ENCODE results near the gene UBE4B.
"Not testable (repeated sequence)": the region's sequence is repeated elsewhere in the genome, so short reads cannot be mapped to it uniquely, and the experiment has no call there.

UBE4B gene

DNA sequence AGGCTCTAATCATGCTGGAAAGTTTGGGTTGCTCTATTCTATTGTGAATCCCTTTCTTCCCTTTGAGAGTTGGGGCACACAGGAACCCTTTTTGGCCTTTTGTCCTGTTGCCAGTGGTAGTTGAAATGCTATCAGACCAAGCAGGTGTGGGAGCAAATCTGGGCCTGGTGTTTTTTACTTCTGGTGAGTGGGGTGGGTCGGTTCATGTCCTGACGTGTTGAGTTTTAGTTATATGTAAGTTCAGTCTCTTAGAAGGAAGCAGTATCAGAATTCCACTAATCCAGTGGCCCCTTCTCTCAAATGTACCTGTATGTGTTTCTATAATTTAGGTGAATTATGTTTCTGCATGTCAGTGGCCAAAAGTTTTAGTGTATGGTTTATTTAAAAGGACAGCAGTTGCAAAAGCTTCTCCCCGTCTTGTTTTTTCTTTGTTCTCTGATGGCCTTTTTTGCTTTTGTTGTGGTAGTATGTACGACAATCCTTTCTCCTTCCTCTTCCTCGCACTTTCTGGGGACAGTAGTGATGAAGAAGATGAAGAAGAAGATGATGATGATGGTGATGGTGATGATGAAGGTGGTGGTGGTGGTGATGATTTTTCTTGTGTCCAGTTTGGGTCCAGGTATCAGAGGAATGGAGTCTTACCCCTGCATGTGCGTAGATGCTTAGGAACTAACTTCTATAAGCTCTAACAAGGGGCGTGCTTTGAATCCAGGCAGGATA is 74.2 kb downstream of the UBE4B start:
- no peak for DNase-seq (ENCODE audit: low read depth)
- TF ChIP-seq, protein P1, sequence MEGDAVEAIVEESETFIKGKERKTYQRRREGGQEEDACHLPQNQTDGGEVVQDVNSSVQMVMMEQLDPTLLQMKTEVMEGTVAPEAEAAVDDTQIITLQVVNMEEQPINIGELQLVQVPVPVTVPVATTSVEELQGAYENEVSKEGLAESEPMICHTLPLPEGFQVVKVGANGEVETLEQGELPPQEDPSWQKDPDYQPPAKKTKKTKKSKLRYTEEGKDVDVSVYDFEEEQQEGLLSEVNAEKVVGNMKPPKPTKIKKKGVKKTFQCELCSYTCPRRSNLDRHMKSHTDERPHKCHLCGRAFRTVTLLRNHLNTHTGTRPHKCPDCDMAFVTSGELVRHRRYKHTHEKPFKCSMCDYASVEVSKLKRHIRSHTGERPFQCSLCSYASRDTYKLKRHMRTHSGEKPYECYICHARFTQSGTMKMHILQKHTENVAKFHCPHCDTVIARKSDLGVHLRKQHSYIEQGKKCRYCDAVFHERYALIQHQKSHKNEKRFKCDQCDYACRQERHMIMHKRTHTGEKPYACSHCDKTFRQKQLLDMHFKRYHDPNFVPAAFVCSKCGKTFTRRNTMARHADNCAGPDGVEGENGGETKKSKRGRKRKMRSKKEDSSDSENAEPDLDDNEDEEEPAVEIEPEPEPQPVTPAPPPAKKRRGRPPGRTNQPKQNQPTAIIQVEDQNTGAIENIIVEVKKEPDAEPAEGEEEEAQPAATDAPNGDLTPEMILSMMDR (conservative IDR thresholded peaks at IDR 0.05; ENCODE audit: control insufficient read depth, insufficient read depth, low read depth, low read length) = no peak
- H3K4me3 ChIP-seq (ENCODE audit: control insufficient read depth, low read depth, low read length) = no peak overlapping the region

GRCh38 chr1:10107476-10107847 is 74.7 kb downstream of the UBE4B start:
- H3K4me3 ChIP-seq (ENCODE audit: control insufficient read depth, low read depth, low read length); DNase-seq (ENCODE audit: low read depth): not testable (repeated sequence)

DNA sequence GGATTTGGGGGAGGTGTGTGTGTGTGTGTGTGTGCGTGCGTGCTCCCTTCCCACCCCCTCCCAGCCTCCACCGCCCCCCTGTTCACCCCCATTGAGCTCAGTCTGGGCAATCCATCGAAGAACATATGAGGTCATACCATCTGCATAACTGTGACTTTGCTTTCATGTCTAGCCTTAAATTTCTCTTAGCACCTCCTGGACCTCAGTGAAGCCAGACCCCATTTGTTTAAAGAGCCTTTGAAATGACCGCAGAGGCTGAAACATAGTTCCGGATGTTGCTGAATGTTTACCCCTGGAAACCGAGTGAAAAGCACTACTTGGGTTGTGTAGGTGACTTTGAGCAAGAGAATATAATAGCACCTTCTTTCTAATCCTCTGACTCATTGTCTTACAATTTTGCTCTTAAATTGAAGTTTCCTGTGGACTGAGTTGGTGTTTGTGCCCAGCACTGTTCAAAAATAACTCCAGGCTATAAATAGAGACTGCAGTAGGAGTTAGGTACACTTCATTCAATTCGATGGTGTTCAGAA is 75.4 kb downstream of the UBE4B start:
- peak; percentile 43 for DNase-seq (ENCODE audit: low read depth)
- TF ChIP-seq, protein P1 (conservative IDR thresholded peaks at IDR 0.05; ENCODE audit: control insufficient read depth, insufficient read depth, low read depth, low read length) = no peak
- no peak overlapping the region for H3K4me3 ChIP-seq (ENCODE audit: control insufficient read depth, low read depth, low read length)

DNA sequence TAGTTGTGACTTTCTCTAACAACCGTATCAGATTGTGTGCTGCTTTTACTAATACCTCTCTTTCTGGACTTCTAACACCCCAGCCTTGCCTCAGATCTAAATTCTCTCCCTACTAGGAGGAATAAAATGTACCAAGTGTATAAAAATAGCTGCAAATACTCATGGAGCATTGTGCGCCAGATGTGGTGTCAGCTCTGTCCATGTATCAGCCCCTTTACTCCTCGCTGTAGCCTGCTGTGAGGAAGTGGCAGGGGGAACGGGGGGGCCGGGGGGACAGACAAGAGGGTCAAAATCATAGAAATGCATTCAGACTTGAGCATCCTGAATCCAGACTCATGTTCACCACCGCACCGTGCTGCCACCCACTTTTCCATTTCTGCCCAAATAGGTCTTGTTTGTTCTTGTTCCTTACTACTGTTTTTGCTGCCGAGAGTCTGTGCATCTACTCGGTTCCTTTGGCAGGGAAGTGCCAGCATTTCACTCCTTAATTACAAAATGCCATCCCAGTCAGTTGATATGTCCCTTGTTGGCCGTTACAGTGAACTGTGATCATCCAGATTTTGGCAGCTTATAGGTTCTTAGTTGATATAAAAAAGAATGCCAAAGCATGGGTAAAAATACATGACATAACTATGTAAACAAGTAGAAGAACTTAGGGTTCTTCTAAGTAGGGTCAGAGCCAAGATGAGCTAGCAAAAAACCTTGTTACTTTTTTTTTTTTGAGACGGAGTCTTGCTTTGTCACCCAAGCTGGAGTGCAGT is 76.4 kb downstream of the UBE4B start:
- no peak for DNase-seq (ENCODE audit: low read depth)
- TF ChIP-seq, protein P1 (conservative IDR thresholded peaks at IDR 0.05; ENCODE audit: control insufficient read depth, insufficient read depth, low read depth, low read length) = no peak
- H3K4me3 ChIP-seq (ENCODE audit: control insufficient read depth, low read depth, low read length) = no peak overlapping the region

DNA sequence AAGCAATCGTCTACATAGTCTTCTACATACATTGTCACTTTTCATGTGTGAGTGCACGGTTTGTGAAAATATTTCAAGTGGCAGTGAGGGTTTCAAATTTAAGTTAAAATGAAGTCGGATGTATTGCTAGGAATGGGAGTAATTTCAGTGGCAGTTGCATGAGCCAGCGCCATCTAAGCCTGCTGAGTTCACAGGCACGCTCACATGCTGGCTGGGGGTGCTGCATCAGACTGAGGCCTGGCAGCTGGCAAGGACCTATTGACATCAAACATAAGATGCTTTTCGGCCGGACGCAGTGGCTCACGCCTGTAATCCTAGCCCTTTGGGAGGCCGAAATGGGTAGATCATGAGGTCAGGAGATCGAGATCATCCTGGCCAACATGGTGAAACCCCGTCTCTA is 80.7 kb downstream of the UBE4B start:
- no peak for DNase-seq (ENCODE audit: low read depth)
- no peak overlapping the region for H3K4me3 ChIP-seq (ENCODE audit: control insufficient read depth, low read depth, low read length)
- TF ChIP-seq, protein P1 (conservative IDR thresholded peaks at IDR 0.05; ENCODE audit: control insufficient read depth, insufficient read depth, low read depth, low read length) = no peak

DNA sequence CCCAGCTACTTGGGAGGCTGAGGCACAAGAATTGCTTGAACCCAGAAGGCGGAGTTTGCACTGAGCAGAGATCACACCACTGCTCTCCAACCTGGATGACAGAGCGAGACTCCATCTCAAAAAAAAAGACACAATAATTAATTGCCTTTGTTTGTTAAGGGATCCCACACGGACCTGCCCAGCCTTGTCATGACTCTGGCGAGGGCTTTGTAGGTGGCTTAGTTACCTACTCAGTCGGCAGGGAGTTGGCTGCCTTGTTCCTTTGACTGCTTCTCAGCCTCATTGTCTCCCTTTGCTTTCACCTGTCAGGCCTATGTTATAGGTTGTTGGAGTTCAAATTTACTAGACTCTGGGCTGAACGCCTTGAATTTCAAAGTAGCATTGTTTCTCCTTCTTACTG is 82.0 kb downstream of the UBE4B start:
- TF ChIP-seq, protein P1 (conservative IDR thresholded peaks at IDR 0.05; ENCODE audit: control insufficient read depth, insufficient read depth, low read depth, low read length) = no peak
- DNase-seq (ENCODE audit: low read depth) = no peak
- no peak overlapping the region for H3K4me3 ChIP-seq (ENCODE audit: control insufficient read depth, low read depth, low read length)

DNA sequence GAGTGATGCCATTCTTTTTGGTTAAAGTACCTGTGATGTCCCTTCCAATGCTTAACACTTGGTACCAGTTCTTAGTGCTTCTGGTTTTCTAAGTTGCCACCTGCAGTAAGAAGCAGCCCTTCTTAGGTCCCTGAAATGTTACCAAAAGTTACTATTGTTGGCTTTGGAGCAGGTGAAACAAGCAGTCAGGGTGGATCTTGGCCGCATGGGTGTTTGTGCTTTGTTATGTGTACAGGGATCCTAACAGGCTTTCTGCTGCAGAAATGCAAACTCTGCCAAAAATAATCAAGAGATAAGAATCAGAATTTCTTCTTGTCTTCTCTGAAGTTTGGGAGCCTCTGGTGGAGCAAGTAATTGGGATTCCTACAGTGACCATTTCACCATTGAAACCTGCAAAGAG is 84.4 kb downstream of the UBE4B start:
- TF ChIP-seq, protein P1 (conservative IDR thresholded peaks at IDR 0.05; ENCODE audit: control insufficient read depth, insufficient read depth, low read depth, low read length) = no peak

More for the DNA sequence above, 84.4 kb downstream of the UBE4B start:
- DNase-seq (ENCODE audit: low read depth) = no peak
- H3K4me3 ChIP-seq (ENCODE audit: control insufficient read depth, low read depth, low read length) = no peak overlapping the region
